Panc1 (cell line): ENCODE results near the gene LILRB4.

ENCODE experiments used
- CTCF ChIP-seq: fragments of 450-650 bp; IDR thresholded peaks from 2 replicates; pipeline ENCODE4 v1.5.1; 2017; ENCODE audit warnings: mild to moderate bottlenecking
- REST ChIP-seq, 2 experiments: IDR thresholded peaks; 2 replicates each; pipeline ENCODE4 v1.6.1; 2011 to 2012; ENCODE audit warnings: low read depth in 2 of 2, control low read depth in 1 of 2, low read length in 1 of 2, mild to moderate bottlenecking in 1 of 2, moderate library complexity in 1 of 2; ENCODE audit not compliant: insufficient read depth in 1 of 2

- TF ChIP-seq CTCF (no peak), REST (IDR thresholded peaks at IDR 0.05; ENCODE audit: insufficient read depth in 1 of 2, low read depth in 2 of 2, low read length in 1 of 2) (no peak)
Measured at GRCh38 chr19:54650108-54650655, 12.6 kb upstream of the LILRB4 start.
